Measurements from ENCODE around the gene ASB16.

Gene ASB16

DNA sequence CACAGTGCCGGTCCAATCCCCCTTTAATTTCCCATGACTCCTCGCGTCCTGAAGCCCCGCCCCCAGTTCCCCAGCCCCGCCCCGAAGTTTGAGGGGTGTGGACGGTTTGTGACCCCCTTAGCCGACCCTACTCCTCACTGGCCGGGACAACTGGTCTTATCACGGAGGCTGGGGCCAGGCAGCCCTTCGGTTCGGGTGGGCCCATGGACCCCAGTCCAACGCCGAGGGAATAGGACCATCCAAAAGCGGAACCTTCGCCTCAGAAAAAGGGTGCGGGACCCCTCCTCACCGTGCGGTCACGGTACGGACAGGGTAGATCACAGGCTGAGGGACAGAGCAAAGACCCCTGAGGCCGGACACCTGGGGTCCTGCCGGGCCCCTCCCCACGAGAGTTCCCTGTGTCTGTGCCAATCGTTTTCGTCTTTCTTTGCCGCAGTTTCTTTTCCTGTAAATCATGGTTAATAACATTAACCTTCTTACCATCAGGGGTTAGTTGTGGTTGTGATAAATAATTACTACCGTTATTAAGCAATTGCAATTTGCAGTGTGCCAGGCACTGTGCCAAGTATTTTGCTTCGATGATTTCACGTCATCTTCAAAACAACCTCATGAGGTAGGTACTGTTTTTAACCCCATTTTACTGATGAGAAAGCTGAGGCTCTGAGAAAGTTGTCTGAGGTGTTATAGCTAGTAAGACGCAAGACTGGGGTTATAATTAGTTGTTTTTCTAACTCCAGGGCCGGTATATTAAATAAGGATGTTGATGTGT, 16.8 kb downstream of the ASB16 start:
- Histone ChIP-seq H3K4me1 (ENCODE audit: low read length) (peaks cover 17% of the 10 kb centered on the region), H3K79me2 (ENCODE audit: low read length) (peaks cover 49% of the 10 kb centered on the region), H3K4me2 (ENCODE audit: low read length) (peak overlapping the region; percentile 74), H3K9me3 (ENCODE audit: insufficient read depth, low read length) (no peaks in the 10 kb centered on the region), H3K4me3 (ENCODE audit: low read length) (peak overlapping the region; percentile 96), H4K20me1 (ENCODE audit: insufficient read depth, low read length) (no peaks in the 10 kb centered on the region; the same call in 1 of the 2 replicates), H3K9ac (ENCODE audit: low read length) (peak overlapping the region; percentile 92), H2AFZ (ENCODE audit: low read depth, low read length) (peak overlapping the region; percentile 49; the same call in 1 of the 2 replicates), H3K36me3 (replicated peaks; ENCODE audit: low read depth, low read length) (peaks cover 5% of the 10 kb centered on the region), H3K27ac (ENCODE audit: low read length) (peak overlapping the region; percentile 71), H3K27me3 (ENCODE audit: low read depth, low read length) (no peaks in the 10 kb centered on the region)
- TF ChIP-seq, protein P1, sequence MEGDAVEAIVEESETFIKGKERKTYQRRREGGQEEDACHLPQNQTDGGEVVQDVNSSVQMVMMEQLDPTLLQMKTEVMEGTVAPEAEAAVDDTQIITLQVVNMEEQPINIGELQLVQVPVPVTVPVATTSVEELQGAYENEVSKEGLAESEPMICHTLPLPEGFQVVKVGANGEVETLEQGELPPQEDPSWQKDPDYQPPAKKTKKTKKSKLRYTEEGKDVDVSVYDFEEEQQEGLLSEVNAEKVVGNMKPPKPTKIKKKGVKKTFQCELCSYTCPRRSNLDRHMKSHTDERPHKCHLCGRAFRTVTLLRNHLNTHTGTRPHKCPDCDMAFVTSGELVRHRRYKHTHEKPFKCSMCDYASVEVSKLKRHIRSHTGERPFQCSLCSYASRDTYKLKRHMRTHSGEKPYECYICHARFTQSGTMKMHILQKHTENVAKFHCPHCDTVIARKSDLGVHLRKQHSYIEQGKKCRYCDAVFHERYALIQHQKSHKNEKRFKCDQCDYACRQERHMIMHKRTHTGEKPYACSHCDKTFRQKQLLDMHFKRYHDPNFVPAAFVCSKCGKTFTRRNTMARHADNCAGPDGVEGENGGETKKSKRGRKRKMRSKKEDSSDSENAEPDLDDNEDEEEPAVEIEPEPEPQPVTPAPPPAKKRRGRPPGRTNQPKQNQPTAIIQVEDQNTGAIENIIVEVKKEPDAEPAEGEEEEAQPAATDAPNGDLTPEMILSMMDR (IDR thresholded peaks at IDR 0.05; ENCODE audit: low read depth, low read length): no peak
- no peak for TF ChIP-seq EZH2phosphoT487 (IDR thresholded peaks at IDR 0.05; ENCODE audit: low read depth)

DNA sequence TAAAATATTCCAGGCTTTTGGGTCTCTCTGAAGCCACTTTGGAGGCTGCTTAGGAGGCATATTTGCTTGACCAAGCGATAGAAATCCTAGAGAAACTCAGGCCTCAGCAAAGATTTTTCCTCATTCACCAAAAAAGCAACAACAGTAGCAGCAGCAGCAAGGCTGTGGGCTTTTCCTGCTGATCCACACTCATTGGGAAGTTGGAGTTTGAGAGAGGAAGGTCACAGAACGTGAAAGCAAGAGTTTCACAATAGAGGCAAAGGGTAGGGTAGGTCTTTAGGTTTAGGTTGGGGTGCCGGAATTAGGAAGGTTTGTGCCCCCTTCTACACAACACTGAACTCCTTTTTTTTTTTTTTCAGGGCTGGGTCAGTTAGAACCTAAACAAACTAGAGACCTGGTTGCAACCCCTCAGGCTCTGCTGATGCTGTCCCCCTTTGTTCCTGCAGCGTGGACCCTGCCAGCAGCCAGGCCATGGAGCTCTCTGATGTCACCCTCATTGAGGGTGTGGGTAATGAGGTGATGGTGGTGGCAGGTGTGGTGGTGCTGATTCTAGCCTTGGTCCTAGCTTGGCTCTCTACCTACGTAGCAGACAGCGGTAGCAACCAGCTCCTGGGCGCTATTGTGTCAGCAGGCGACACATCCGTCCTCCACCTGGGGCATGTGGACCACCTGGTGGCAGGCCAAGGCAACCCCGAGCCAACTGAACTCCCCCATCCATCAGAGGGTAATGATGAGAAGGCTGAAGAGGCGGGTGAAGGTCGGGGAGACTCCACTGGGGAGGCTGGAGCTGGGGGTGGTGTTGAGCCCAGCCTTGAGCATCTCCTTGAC, 18.3 kb downstream of the ASB16 start:
- Histone ChIP-seq H3K9me3 (ENCODE audit: insufficient read depth, low read length) (no peaks in the 10 kb centered on the region), H4K20me1 (ENCODE audit: insufficient read depth, low read length) (no peaks in the 10 kb centered on the region; the same call in 1 of the 2 replicates), H2AFZ (ENCODE audit: low read depth, low read length) (no peak overlapping the region), H3K4me2 (ENCODE audit: low read length) (no peak overlapping the region), H3K4me3 (ENCODE audit: low read length) (no peak overlapping the region), H3K4me1 (ENCODE audit: low read length) (peaks cover 17% of the 10 kb centered on the region), H3K27me3 (ENCODE audit: low read depth, low read length) (no peaks in the 10 kb centered on the region), H3K36me3 (replicated peaks; ENCODE audit: low read depth, low read length) (peaks cover 5% of the 10 kb centered on the region), H3K9ac (ENCODE audit: low read length) (no peak overlapping the region), H3K79me2 (ENCODE audit: low read length) (peaks cover 39% of the 10 kb centered on the region), H3K27ac (ENCODE audit: low read length) (no peak overlapping the region)
- TF ChIP-seq, protein P1 (IDR thresholded peaks at IDR 0.05; ENCODE audit: low read depth, low read length): no peak
- no peak for TF ChIP-seq EZH2phosphoT487 (IDR thresholded peaks at IDR 0.05; ENCODE audit: low read depth)

DNA sequence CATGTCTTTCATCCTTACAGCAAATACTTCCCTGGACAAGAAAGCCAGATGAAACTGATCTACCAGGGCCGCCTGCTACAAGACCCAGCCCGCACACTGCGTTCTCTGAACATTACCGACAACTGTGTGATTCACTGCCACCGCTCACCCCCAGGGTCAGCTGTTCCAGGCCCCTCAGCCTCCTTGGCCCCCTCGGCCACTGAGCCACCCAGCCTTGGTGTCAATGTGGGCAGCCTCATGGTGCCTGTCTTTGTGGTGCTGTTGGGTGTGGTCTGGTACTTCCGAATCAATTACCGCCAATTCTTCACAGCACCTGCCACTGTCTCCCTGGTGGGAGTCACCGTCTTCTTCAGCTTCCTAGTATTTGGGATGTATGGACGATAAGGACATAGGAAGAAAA, 20.0 kb downstream of the ASB16 start:
- Histone ChIP-seq H3K27me3 (ENCODE audit: low read depth, low read length) (no peaks in the 10 kb centered on the region), H3K79me2 (ENCODE audit: low read length) (peaks cover 22% of the 10 kb centered on the region), H3K27ac (ENCODE audit: low read length) (no peak overlapping the region), H2AFZ (ENCODE audit: low read depth, low read length) (no peak overlapping the region), H3K4me1 (ENCODE audit: low read length) (peaks cover 11% of the 10 kb centered on the region), H3K4me2 (ENCODE audit: low read length) (no peak overlapping the region), H4K20me1 (ENCODE audit: insufficient read depth, low read length) (no peaks in the 10 kb centered on the region; the same call in 1 of the 2 replicates), H3K9ac (ENCODE audit: low read length) (no peak overlapping the region), H3K4me3 (ENCODE audit: low read length) (no peak overlapping the region), H3K36me3 (replicated peaks; ENCODE audit: low read depth, low read length) (peaks cover 22% of the 10 kb centered on the region), H3K9me3 (ENCODE audit: insufficient read depth, low read length) (no peaks in the 10 kb centered on the region)
- TF ChIP-seq EZH2phosphoT487 (IDR thresholded peaks at IDR 0.05; ENCODE audit: low read depth): no peak
- TF ChIP-seq, protein P1 (IDR thresholded peaks at IDR 0.05; ENCODE audit: low read depth, low read length): no peak

DNA sequence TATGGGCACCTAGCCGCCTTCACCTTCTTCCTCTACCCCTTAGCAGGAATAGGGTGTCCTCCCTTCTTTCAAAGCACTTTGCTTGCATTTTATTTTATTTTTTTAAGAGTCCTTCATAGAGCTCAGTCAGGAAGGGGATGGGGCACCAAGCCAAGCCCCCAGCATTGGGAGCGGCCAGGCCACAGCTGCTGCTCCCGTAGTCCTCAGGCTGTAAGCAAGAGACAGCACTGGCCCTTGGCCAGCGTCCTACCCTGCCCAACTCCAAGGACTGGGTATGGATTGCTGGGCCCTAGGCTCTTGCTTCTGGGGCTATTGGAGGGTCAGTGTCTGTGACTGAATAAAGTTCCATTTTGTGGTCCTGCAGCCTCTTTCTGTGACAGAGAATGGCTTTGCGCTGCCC, 20.9 kb downstream of the ASB16 start:
- Histone ChIP-seq H3K27ac (ENCODE audit: low read length) (no peak overlapping the region), H3K4me2 (ENCODE audit: low read length) (no peak overlapping the region)
- no peak for TF ChIP-seq EZH2phosphoT487 (IDR thresholded peaks at IDR 0.05; ENCODE audit: low read depth)
- TF ChIP-seq, protein P1 (IDR thresholded peaks at IDR 0.05; ENCODE audit: low read depth, low read length): no peak

More for the DNA sequence above, 20.9 kb downstream of the ASB16 start:
- H3K79me2 ChIP-seq (ENCODE audit: low read length): peaks cover 13% of the 10 kb centered on the region
- peaks cover 8% of the 10 kb centered on the region for H3K4me1 ChIP-seq (ENCODE audit: low read length)
- no peaks in the 10 kb centered on the region for H3K9me3 ChIP-seq (ENCODE audit: insufficient read depth, low read length)
- no peaks in the 10 kb centered on the region for H4K20me1 ChIP-seq (ENCODE audit: insufficient read depth, low read length)
- no peaks in the 10 kb centered on the region for H3K27me3 ChIP-seq (ENCODE audit: low read depth, low read length)
- no peak overlapping the region for H2AFZ ChIP-seq (ENCODE audit: low read depth, low read length)
- H3K4me3 ChIP-seq (ENCODE audit: low read length): no peak overlapping the region
- H3K9ac ChIP-seq (ENCODE audit: low read length): no peak overlapping the region
- H3K36me3 ChIP-seq (replicated peaks; ENCODE audit: low read depth, low read length): peaks cover 23% of the 10 kb centered on the region
